DMS 273 (cell line): ENCODE results near the gene ADPRHL1.
A peak's percentile ranks its signal among the peaks of the same experiment; 100 is the strongest.

Source experiments
- DNase-seq: peaks from one replicate; lab custom pipeline; 2025; ENCODE audit not compliant: unreplicated experiment; lab: John Stamatoyannopoulos, UW

Gene ADPRHL1

GRCh38 chr13:113433391-113433916 is 19.8 kb downstream of the ADPRHL1 start:
- no peak for DNase-seq

- DNase-seq: no peak
Observed at GRCh38 chr13:113432506-113433270, 20.6 kb downstream of the ADPRHL1 start.

- no peak for DNase-seq
Observed at GRCh38 chr13:113431171-113431570, 22.1 kb downstream of the ADPRHL1 start.

- DNase-seq: no peak
Observed at GRCh38 chr13:113430378-113431110, 22.7 kb downstream of the ADPRHL1 start.

GRCh38 chr13:113429608-113429985 is 23.7 kb downstream of the ADPRHL1 start:
- no peak for DNase-seq

- DNase-seq: no peak
Observed at GRCh38 chr13:113428871-113429607, 24.2 kb downstream of the ADPRHL1 start.

- no peak for DNase-seq
Observed at GRCh38 chr13:113428469-113428865, 24.8 kb downstream of the ADPRHL1 start.

GRCh38 chr13:113427562-113428468 is 25.5 kb downstream of the ADPRHL1 start:
- DNase-seq: no peak

GRCh38 chr13:113426591-113426986 is 26.7 kb downstream of the ADPRHL1 start:
- no peak for DNase-seq

GRCh38 chr13:113425941-113426590 is 27.2 kb downstream of the ADPRHL1 start:
- DNase-seq: no peak

GRCh38 chr13:113423520-113424163 is 29.6 kb downstream of the ADPRHL1 start:
- no peak for DNase-seq

- no peak for DNase-seq
Observed at GRCh38 chr13:113422807-113423519, 30.3 kb downstream of the ADPRHL1 start.

GRCh38 chr13:113421673-113422270 is 31.5 kb downstream of the ADPRHL1 start:
- peak; percentile 18 for DNase-seq

GRCh38 chr13:113420833-113421600 is 32.3 kb downstream of the ADPRHL1 start:
- no peak for DNase-seq

GRCh38 chr13:113420232-113420631 is 33.1 kb downstream of the ADPRHL1 start:
- no peak for DNase-seq

- no peak for DNase-seq
Observed at GRCh38 chr13:113419531-113420193, 33.6 kb downstream of the ADPRHL1 start.

- DNase-seq: no peak
Observed at GRCh38 chr13:113418722-113419049, 34.6 kb downstream of the ADPRHL1 start.
